Medulla oblongata (tissue), 1 donor: ENCODE measurements around the gene CDIP1.

Experiments
- DNase-seq: peaks from one replicate; pipeline ENCODE4 v3.0.0-alpha.2; 2015; ENCODE audit errors: extremely low spot score

Gene CDIP1

DNA sequence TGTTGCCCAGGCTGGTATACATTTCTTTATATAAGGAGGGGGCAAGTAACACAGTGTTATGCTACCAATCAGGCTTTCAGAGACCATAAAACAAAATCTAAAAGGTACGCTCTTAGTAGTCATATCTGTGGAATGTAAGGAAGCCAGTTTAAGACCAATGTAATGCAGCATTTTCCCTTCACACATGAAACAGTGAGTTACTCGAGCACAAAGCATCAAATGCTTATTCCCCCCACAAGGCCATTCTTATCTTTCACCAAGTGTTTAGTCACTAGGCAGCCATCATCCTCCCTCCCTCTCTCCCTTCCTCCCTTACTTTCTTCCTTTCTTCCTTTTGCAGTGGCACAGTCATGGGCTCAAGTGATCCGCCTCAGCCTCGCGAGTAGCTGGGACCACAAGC is 49.5 kb downstream of the CDIP1 start:
- DNase-seq, result no peak

DNA sequence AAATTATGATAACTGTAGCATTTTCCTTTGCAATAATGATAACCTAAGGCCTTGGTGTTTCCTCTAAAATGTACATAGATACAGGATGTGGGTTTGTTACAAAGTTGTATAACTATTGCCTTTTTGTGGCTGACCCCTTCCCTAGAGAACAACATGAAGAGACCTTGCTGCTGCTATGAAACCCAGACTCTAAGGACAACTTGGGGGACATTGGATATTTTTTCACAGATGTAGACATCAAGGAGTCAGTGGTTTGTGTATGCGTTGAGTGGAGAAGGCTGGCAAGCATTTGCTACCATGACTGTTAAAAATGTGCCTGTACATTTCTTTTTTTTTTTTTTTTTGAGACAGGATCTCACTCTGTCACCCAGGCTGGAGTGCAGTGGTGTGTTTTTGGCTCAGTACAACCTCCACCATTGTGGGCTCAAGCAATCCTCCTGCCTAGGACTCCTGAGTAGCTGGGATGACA is 50.0 kb downstream of the CDIP1 start:
- no peak for DNase-seq

- DNase-seq, result no peak
Observed at GRCh38 chr16:4487955-4488498, 50.5 kb downstream of the CDIP1 start.

DNA sequence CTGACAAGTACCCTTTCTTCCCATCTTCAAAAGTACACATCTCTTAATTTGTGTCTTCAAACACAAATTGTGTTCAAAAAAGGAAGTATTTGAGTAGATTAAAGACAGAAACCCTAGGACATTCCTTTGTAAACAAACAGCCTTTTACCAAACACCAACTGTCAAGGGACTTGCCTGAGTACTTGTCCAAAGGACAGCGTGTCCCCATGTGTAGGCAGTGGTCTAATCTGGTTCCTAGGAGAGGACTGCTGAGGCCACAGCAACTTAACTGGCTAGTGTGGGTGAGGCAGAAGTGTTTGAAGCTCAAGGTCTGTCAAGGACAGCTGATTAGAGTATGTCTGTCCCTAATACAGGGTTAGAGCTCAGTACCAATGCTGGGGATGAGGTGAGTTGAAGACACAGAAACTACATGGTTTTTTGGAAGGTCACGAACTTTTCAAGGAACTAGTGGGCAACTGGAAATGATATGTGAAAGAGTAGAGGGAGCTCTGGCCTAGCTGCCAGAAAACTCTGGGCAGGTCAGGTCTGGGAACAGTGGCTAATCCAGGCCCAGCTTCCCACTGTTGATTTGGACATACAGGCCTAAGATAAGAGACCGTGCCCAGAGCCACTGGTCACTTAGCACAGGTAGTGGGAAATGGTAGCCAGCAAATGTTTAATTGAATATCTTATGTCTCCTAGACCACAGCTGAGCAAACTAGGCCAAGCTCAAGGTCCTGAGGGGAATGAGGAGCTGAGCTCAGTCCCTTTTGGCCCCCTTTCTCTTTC is 52.3 kb downstream of the CDIP1 start:
- no peak for DNase-seq

GRCh38 chr16:4481963-4482362 is 56.6 kb downstream of the CDIP1 start:
- no peak for DNase-seq

DNA sequence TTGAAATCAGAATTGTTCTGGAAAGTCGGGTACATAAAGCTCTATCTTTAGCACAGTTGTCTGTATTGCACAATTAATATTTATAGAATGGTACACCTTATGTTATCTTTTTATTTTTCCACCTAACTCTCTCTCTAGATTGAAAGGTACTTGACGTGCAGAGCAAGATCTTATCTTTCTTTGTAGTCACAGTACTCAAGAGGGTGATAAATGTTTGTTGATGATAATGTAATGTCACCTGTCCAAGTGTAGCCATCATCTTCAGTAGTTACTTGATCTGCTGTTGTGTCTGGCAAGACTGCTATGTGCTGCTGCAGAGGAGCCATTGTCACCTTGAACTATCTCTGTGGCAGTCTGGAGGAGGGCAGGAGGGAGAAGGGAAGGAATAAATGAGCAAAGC is 57.0 kb downstream of the CDIP1 start:
- no peak for DNase-seq

DNA sequence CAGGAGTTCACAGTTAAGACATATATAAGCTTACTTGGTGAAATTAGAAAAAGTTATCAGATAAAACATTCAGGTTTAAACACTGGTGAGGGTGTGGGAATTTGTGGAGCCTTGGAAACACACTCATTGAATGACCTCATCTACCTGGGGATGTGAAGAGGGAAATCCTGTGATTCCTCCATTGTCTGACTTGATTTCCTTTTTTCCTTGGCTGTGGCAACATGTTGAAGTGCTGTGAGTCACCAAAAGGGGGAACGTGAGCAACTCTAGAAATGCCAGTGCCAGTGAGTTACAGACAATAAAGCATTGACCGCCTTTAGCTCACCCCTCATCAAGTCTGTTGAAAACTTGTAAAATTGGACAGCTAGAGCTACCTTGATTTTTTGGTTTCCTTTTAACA is 60.6 kb downstream of the CDIP1 start:
- peak; percentile 43 for DNase-seq

DNA sequence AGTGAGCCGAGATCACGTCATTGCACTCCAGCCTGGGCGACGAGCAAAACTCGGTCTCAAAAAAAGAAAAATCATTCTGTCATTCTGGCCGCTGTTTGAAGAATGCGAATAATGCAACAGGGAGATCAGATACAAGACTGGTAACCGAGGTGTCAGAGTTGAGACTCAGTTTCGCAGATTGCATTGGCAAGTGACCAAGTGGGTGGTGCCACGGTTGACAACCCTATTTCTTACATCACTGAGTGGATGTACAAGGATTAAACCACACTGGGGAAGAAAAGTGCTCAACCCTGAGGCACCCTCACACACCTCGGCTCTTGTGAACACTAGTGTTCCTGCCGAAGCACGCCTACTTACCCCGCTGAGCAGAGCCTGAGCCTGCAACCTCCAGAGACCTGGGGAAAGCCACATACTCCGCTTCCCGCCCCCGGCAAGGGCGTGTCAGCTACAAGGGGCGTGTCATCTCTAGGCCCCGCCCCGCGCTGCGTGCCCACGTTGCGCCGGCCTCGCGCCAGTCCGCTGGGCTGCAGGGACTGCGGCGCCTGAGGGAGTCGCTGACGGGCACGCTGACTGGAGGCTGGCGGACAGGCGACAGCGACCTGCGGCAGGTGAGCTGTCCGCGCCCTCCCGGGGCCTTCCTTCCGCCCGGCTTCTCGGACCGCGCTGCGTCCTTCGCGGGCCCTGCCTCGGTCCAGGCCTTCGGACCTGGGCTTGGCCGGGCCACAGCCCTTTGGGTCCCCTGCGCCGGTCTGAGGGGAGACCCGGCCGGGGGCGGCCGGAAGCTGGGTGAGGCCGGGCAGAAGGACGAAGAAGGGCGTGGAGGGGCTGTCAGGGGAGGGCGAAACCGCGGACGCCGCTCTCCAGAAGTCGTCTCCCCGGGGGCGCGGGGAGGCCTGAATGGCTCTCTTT is 62.4 kb downstream of the CDIP1 start, which contains the start of gene HMOX2:
TSS of gene HMOX2 (plus strand) at position 519 of the 909 bp plus-strand sequence. CDS start 29,127 bp downstream, outside the sequence.
- DNase-seq, result peak; percentile 96

- peak; percentile 85 for DNase-seq
Observed at GRCh38 chr16:4474192-4474961, 64.2 kb downstream of the CDIP1 start, which contains the start of gene NMRAL1. Gene NMRAL1, minus strand, starts transcription at chr16:4474625. Its CDS starts 493 bp downstream, at chr16:4474132.

DNA sequence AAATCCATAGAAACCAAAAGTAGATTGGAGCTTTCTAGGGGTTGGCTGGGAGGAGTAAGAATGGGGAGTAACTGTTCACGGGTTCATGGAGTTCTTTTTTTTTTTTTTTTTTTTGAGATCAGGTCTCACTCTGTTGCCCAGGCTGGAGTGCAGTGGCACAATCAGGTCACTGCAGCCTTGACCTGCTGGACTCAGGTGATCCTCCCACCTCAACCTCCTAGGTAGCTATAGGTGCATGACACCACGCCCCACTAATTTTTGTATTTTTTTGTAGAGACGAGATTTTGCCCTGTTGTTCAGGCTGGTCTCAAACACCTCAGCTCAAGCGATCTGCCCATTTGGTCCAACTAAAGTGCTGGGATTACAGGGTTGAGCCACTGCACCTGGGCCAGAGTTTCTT is 65.7 kb downstream of the CDIP1 start:
- DNase-seq, result no peak

DNA sequence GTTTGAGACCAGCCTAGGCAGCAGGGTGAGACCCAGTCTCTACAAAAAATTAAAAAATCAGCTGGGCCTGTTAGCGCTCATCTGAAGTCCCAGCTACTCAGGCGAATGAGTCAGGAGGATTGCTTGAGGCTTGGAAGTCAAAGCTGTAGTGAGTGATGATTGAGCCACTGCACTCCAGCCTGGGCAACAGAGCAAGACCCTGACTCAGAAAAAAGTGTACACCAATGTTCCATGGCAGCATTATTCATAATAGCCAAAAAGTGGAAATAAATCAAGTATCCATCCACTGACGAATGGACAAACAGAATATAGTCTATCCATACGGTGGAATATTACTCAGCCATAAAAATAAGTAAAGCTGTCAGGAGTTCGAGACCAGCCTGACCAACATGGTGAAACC is 66.7 kb downstream of the CDIP1 start:
- DNase-seq, result no peak

DNA sequence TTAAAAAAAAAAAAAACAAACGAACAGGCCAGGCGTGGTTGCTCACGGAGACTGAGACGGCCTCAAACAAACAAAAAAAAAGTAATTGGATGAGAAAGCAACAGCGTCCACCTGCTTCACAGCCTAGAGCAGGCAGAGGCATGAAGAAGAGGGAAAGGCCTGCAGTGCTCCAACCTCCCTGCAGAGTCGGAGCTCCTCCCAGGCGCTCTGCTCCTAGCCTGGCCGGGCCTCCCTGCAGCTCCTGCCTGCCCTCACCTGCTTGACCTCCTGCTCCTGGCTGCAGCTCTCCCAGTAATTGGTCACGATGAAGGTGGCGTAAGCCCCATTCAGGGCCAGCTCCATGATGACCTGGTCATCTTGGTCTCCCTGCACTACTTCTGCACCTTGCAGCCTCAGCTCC is 69.6 kb downstream of the CDIP1 start:
- no peak for DNase-seq

- no peak for DNase-seq
Observed at GRCh38 chr16:4467916-4468315, 70.7 kb downstream of the CDIP1 start.

GRCh38 chr16:4465977-4466779 is 72.4 kb downstream of the CDIP1 start:
- no peak for DNase-seq

- DNase-seq, result no peak
Observed at GRCh38 chr16:4463522-4464163, 74.9 kb downstream of the CDIP1 start.

DNA sequence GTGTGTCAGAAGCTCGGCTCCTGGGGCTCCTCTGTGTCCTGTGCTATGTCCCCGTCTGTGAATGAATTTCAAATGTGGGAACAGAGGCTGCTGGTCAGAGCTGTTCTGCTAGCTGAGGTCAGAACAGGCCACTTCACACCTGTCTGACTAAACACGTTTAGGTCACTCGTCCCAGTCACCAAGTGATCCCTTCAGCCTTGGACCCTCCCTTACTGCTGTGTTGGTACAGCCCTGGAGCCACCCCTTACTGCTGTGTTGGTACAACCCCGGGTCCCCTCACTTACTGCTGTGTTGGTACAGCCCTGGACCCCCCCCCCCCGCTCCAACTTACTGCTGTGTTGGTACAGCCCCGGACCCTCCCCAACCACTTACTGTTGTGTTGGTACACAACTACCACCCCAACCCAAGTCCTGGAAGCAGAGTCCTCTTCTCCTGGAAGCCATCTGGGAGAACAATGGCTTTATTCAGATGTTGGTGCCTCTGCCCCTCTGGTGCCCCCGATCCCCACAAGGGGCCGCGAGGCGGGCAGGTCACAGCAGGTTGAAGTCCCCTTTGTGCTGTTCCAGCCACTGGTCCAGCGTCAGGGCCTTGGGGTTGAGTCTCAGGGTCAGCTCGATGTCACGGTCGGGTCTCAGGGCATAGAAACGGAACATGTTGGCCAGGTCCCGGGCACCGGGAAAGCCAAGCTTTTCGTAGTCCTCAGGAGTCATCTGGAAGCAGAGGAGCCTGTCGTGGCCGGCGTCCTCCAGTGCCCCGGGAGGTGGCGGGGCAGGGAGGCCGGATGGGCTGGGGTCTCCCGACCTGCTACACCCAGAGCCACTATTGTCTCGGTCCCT is 77.1 kb downstream of the CDIP1 start:
- peak; percentile 22 for DNase-seq

DNA sequence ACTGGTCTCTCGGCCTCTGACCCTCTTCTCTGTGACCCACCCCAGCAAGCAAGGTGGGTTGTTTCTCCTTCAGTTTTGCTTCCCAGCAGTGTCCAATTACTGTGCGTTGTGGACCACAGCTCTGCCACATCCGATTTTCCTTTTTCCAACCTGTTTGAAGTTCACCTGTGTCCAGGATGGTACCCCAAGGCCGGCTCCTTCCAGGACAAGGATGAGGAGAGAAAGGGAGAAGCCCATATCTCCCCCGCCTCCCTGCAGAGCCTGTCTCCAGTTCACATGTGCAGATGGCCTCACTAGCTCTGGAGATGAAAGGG is 77.7 kb downstream of the CDIP1 start:
- no peak for DNase-seq
